ENCODE data around the gene TRIO.
"Not testable (repeated sequence)": the region's sequence is repeated elsewhere in the genome, so short reads cannot be mapped to it uniquely, and the experiment has no call there.

The TRIO gene

DNA sequence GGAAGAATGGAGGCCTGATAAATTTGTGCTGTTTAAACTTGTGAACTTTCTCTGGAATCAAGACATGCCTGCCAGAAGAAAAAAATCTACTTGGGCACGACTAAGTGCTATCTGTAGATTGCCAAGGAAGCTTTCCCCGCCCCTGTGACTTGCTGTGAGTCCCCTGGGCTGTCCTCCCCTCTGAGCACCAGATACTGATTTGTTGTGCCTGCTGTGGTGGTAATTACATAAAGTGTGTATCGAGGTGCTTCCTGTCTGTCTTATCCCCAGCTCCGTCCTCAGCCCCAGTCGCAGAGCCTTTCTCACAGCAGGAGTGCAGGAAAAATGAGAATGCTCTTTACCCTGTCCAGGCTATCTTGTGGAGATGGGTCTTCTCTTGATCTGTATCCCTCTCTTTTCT, 53.9 kb downstream of the TRIO start:
- no peaks in the 10 kb centered on the region for H3K27me3 ChIP-seq (ENCODE audit: insufficient read depth, low read length)
- no peaks in the 10 kb centered on the region for H3K9me3 ChIP-seq (ENCODE audit: insufficient read depth, low read depth, low read length)
- no peak overlapping the region for H3K4me3 ChIP-seq (ENCODE audit: low read length)
- H3K9ac ChIP-seq (ENCODE audit: low read depth, low read length): no peak overlapping the region
- H3K36me3 ChIP-seq (ENCODE audit: insufficient read depth, low read depth, low read length): no peaks in the 10 kb centered on the region
- peaks cover 12% of the 10 kb centered on the region for H3K4me1 ChIP-seq (ENCODE audit: insufficient read depth, low read length)
- H3K27ac ChIP-seq (ENCODE audit: low read length): no peak overlapping the region

DNA sequence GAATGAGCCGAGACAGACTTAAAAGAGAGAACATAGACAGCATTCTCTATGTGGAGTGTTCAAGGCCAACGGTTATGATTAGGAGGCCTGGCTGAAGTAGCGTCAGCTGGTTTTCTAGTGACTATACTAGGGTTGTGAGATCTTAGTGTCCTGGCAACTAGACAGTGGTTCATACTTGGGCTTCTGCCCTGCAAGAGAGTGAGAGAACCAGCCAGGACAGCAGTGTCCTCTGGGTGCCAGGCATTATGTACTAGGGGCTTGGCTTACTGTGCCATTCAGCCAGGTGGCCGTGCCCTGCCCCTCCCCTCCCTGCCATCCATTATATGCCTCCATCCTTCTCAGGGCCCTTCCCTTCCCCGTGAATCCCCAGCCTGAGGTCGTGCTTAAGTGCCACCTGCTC, 56.8 kb downstream of the TRIO start:
- Histone ChIP-seq H3K36me3 (ENCODE audit: insufficient read depth, low read depth, low read length) (no peaks in the 10 kb centered on the region), H3K9ac (ENCODE audit: low read depth, low read length) (no peak overlapping the region), H3K27ac (ENCODE audit: low read length) (no peak overlapping the region), H3K27me3 (ENCODE audit: insufficient read depth, low read length) (no peaks in the 10 kb centered on the region), H3K4me3 (ENCODE audit: low read length) (no peak overlapping the region), H3K9me3 (ENCODE audit: insufficient read depth, low read depth, low read length) (no peaks in the 10 kb centered on the region), H3K4me1 (ENCODE audit: insufficient read depth, low read length) (peaks cover 27% of the 10 kb centered on the region)

DNA sequence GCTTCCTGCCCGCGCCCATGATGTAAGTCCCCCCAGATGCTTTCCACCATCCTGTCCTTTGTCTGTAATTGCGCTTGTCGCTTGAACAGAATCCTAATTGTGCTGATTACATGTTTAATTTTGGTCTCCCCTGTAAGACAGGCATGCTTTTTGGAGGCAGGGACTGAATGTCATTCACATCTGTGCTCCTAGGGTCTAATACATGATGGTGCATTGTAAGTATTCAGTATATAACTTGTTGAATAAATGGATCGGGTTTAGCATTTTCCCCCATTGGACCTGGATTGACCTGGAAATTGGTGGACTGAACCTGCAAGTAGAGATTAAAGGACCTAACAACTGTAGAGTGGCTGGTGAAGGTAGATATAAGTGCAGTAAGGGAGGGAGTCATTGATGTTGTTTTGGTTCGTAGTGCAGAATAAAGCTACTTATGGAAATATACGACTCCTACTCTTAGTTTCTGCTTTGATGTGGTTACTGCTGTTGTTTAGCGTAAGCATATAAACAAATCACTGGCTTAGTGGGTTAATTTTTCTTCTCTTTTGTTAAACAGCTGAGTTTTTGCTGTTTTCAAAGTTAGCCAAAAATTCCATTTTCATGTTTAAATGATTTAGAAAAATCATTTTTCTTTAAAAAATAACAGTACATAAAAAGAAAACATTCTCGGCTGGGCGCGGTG, 57.3 kb downstream of the TRIO start:
- H3K4me1 ChIP-seq (ENCODE audit: insufficient read depth, low read length): peaks cover 28% of the 10 kb centered on the region
- H3K27me3 ChIP-seq (ENCODE audit: insufficient read depth, low read length): no peaks in the 10 kb centered on the region
- no peak overlapping the region for H3K27ac ChIP-seq (ENCODE audit: low read length)
- no peaks in the 10 kb centered on the region for H3K36me3 ChIP-seq (ENCODE audit: insufficient read depth, low read depth, low read length)
- no peak overlapping the region for H3K9ac ChIP-seq (ENCODE audit: low read depth, low read length)
- H3K4me3 ChIP-seq (ENCODE audit: low read length): no peak overlapping the region
- H3K9me3 ChIP-seq (ENCODE audit: insufficient read depth, low read depth, low read length): no peaks in the 10 kb centered on the region

DNA sequence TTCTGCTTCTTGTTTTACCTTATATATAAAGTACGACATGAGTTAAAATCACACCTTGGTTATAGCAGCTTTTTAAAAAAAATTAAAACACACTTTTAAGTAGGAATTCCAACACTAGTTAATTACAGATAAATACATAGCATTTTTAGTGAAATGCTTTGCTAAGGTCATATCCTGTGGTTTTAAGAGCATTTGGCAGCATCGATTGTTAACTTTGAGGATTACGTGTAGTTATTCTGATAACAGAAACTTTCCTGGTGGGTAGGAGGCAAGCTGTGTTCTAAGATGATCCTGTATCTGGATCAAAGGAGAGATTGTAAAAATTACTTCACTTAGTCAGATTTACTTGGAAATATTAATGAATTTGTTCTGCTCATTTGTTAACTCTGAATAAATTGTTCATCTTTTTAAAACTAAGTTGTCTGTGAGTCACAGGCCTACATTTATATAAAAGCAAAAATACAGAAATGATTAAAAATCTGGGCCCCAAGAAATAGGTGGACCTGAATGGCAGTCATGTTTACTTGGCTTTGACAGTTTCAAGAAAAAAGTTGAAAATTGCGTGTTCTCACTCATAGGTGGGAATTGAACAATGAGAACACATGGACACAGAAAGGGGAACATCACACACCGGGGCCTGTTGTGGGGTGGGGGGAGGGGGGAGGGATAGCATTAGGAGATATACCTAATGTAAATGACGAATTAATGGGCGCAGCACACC, 58.3 kb downstream of the TRIO start:
- Histone ChIP-seq H3K4me3 (ENCODE audit: low read length) (no peak overlapping the region), H3K27me3 (ENCODE audit: insufficient read depth, low read length) (no peaks in the 10 kb centered on the region), H3K36me3 (ENCODE audit: insufficient read depth, low read depth, low read length) (no peaks in the 10 kb centered on the region), H3K4me1 (ENCODE audit: insufficient read depth, low read length) (peaks cover 28% of the 10 kb centered on the region), H3K9ac (ENCODE audit: low read depth, low read length) (no peak overlapping the region), H3K27ac (ENCODE audit: low read length) (no peak overlapping the region), H3K9me3 (ENCODE audit: insufficient read depth, low read depth, low read length) (no peaks in the 10 kb centered on the region)

DNA sequence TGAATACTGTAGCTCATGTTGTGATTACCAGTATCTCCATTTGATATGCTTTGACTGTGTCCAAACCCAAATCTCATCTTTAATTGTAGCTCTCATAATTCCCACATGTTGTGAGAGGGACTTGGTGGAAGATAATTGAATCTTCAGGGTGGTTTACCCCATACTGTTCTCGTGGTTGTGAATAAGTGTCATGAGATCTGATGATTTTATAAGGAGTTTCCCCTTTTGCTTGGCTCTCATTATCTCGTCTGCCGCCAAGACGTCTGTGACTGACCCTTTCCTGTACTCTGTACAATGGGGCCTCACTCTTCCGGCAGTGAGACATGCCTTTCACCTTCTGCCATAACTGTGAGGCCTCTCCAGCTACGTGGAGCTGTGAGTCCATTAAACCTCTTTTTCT, 59.3 kb downstream of the TRIO start:
- Histone ChIP-seq H3K36me3 (ENCODE audit: insufficient read depth, low read depth, low read length) (no peaks in the 10 kb centered on the region), H3K27ac (ENCODE audit: low read length) (no peak overlapping the region), H3K4me1 (ENCODE audit: insufficient read depth, low read length) (peaks cover 20% of the 10 kb centered on the region), H3K4me3 (ENCODE audit: low read length) (no peak overlapping the region), H3K9ac (ENCODE audit: low read depth, low read length) (no peak overlapping the region), H3K27me3 (ENCODE audit: insufficient read depth, low read length) (no peaks in the 10 kb centered on the region), H3K9me3 (ENCODE audit: insufficient read depth, low read depth, low read length) (no peaks in the 10 kb centered on the region)

DNA sequence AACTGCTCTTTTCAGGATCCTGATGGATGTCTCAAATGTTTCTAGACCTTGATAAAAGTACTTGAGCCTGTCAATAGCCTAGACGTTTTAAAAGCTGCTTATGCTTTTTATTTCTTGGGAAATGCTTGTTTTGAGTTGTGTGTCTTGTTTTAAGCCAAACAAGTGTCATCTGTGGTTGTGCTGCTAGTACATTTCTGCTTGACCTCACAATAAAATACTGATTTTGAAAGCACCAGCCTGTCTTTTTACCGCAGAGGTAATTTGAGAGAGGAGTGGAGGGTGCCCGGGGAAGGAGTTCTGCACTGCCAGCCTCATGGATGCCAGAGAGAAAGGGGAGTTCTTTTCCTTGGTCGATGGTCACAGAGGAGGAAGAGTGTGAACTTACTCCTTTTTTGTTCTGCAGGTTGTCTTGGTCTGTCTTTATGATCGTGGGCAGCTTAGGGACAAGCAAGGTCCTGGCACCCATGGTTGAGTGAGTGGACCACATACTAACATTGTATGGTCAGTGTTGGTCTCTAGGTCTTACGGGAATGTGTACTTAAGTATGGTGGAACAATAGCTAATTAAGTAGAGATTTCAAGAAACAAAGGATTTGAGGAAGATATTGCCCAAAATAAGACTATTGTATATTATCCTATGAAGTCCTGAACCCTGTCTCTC, 61.0 kb downstream of the TRIO start:
- Histone ChIP-seq H3K4me3 (ENCODE audit: low read length) (no peak overlapping the region), H3K36me3 (ENCODE audit: insufficient read depth, low read depth, low read length) (no peaks in the 10 kb centered on the region), H3K4me1 (ENCODE audit: insufficient read depth, low read length) (peaks cover 16% of the 10 kb centered on the region), H3K27me3 (ENCODE audit: insufficient read depth, low read length) (no peaks in the 10 kb centered on the region), H3K9ac (ENCODE audit: low read depth, low read length) (no peak overlapping the region), H3K9me3 (ENCODE audit: insufficient read depth, low read depth, low read length) (no peaks in the 10 kb centered on the region), H3K27ac (ENCODE audit: low read length) (no peak overlapping the region)

DNA sequence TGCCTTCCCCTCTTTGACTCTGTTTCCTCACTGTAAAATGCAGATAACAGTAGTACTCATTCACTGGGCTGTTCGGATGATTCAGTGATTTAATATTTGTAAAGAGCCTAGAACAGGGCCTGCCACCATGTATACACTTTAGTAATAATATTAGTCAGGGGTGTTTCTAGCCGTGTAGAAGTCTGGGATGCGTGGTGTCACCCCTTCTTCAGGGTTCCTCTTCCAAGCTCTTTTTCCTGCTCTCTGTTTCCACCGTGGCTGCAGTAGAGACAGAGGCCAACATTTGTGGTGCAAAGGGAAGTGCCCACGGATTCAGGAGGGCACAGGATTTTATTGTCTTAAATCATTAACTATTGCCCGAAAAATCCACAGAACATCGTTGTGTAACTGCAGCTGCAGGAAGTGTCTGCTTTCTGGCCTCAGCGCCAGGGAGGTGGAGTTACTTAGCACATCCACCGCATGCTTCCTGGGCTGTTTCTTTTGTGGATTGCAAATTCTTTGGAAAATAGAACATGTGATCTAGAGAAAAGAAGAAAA, 61.7 kb downstream of the TRIO start:
- Histone ChIP-seq H3K36me3 (ENCODE audit: insufficient read depth, low read depth, low read length) (no peaks in the 10 kb centered on the region), H3K27ac (ENCODE audit: low read length) (no peak overlapping the region), H3K27me3 (ENCODE audit: insufficient read depth, low read length) (no peaks in the 10 kb centered on the region), H3K4me3 (ENCODE audit: low read length) (no peak overlapping the region), H3K4me1 (ENCODE audit: insufficient read depth, low read length) (peaks cover 16% of the 10 kb centered on the region), H3K9ac (ENCODE audit: low read depth, low read length) (0 out of 2 replicates have a peak overlapping the region, but pooled peaks have one; percentile 25), H3K9me3 (ENCODE audit: insufficient read depth, low read depth, low read length) (no peaks in the 10 kb centered on the region)

DNA sequence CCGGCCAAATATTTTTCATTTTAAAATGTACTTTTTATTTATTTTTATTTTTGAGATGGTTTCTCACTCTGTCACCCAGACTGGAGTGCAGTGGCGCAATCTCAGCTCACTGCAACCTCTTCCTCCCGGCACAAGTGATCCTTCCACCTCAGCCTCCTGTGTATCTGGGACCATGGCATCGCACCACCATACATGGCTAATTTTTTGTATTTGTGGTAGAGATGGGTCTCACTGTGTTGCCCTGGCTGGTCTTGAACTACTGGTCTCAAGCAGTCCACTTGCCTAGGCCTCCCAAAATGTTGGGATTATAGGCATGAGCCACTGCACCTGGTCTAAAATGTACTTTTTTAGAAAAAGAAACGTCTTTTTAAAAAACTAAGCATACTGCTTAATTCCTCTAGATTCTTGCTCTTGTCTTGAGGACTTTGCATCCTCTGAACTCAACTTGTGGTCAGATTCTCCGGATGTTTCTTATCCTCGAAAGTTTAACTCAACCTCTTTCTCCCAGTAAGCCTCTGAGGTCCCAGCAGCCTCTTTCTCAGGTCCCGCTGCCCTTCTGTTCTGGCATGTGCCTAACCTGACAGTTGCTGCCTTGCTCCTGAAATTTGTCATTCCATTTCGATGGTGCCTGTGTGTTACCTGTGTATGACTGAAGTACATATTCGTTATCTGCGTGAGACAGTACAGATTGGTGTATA, 63.0 kb downstream of the TRIO start:
- peaks cover 16% of the 10 kb centered on the region for H3K4me1 ChIP-seq (ENCODE audit: insufficient read depth, low read length)

DNA sequence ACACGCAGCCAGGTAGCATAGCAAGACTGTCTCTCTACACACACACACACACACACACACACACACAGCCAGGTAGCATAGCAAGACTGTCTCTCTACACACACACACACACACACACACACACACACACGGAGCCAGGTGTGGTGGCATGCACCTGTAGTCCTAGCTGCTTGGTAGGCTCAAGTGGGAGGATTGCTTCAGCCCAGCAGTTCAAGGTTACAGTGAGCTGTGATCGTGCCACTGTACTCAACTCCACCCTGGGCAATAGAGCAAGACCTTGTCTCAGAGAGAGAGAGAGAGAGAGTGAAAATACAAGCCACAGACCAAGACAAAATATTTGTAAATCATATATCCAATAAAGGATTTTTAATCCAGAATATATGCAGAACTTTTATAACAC, 64.3 kb downstream of the TRIO start:
- H3K36me3 ChIP-seq (ENCODE audit: insufficient read depth, low read depth, low read length); H3K27me3 ChIP-seq (ENCODE audit: insufficient read depth, low read length); H3K9me3 ChIP-seq (ENCODE audit: insufficient read depth, low read depth, low read length); H3K4me3 ChIP-seq (ENCODE audit: low read length); H3K9ac ChIP-seq (ENCODE audit: low read depth, low read length); H3K27ac ChIP-seq (ENCODE audit: low read length): not testable (repeated sequence)
- peaks cover 16% of the 10 kb centered on the region for H3K4me1 ChIP-seq (ENCODE audit: insufficient read depth, low read length)

More for the DNA sequence above, 63.0 kb downstream of the TRIO start:
- H3K9me3 ChIP-seq (ENCODE audit: insufficient read depth, low read depth, low read length): no peaks in the 10 kb centered on the region
- no peaks in the 10 kb centered on the region for H3K27me3 ChIP-seq (ENCODE audit: insufficient read depth, low read length)
- no peak overlapping the region for H3K9ac ChIP-seq (ENCODE audit: low read depth, low read length)
- H3K36me3 ChIP-seq (ENCODE audit: insufficient read depth, low read depth, low read length): no peaks in the 10 kb centered on the region
- H3K27ac ChIP-seq (ENCODE audit: low read length): no peak overlapping the region
- no peak overlapping the region for H3K4me3 ChIP-seq (ENCODE audit: low read length)

DNA sequence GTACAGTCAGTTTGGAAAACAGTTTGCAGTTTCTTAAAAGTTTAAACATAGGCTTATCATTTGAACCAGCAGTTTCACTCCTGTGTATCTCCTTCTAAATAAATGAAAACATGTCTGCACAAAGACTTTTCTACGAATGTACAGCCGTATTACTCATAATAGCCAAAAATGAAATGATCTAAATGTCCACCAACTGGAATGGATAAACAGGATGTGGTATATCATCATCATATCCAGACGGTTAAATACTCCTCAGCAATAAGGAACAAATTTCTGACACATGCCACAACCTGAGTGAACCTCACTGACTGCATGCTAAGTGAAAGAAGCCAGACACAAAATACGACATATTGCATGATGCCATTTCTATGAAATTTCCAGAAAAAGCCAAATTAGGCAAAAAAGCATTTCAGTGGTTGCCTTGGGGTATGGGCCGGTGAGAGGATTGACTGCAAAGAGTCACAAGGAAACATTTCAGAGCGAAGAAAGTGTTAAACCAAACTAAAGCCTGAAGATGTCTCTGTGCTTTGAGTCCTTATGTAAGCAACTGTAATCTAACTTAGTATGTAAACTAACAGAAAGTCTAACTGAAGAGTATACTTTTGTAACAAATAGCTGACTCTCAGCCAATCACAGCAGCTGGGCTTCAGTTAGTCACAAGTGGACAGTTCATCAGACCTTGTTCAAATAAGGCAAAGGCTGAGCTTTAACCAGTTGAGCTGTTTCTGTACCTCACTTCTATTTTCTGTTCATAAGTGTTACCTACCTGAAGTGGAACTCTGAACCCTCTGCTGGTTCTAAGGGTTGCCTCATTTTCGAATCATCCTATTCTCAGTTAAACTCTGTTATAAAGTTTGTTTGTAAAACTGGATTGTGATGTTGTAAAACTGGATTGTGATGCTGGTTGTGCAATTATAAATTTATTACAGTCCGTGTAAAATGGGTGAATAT, 65.2 kb downstream of the TRIO start:
- Histone ChIP-seq H3K9me3 (ENCODE audit: insufficient read depth, low read depth, low read length) (no peaks in the 10 kb centered on the region), H3K9ac (ENCODE audit: low read depth, low read length) (no peak overlapping the region), H3K4me1 (ENCODE audit: insufficient read depth, low read length) (peaks cover 14% of the 10 kb centered on the region), H3K27me3 (ENCODE audit: insufficient read depth, low read length) (no peaks in the 10 kb centered on the region), H3K36me3 (ENCODE audit: insufficient read depth, low read depth, low read length) (no peaks in the 10 kb centered on the region), H3K4me3 (ENCODE audit: low read length) (no peak overlapping the region), H3K27ac (ENCODE audit: low read length) (no peak overlapping the region)
